AG08395 (cell line): ENCODE measurements around the gene POLA1.

Source experiments
- DNase-seq: peaks from one replicate; pipeline ENCODE4 v3.0.0; 2012; ENCODE audit warnings: mixed read lengths, low spot score

POLA1 gene

DNA sequence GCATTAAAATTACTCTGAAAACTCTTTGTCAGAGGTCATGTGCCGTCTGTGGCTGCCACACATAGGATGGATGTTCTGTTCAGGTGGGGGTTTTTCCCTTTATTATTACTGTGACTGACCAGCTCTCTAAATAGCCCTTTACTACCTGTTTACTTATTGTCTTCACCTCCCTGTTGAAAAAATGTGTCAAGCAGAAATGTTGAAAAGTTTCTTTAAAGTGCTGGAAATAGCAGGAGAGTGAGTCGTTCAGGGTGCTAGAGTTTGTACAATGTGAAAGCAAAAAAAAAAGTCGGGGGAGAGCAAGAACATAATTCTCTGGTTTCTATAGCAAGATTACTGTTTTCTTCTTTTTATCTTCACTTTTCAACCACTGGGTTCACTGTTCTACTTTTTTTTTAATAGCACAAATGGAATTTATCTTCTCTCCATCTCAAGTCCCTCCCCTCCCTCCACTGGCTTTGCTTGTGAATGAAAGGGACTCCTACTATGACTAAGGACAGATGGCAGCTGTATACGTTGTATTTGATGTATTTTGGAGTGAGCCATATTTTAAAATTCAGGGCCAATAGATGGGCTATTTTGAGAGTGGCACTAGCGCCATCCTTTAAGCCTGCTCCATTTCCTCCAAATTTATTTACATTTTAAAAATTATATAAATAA, 288.7 kb downstream of the POLA1 start:
- DNase-seq, result no peak

DNA sequence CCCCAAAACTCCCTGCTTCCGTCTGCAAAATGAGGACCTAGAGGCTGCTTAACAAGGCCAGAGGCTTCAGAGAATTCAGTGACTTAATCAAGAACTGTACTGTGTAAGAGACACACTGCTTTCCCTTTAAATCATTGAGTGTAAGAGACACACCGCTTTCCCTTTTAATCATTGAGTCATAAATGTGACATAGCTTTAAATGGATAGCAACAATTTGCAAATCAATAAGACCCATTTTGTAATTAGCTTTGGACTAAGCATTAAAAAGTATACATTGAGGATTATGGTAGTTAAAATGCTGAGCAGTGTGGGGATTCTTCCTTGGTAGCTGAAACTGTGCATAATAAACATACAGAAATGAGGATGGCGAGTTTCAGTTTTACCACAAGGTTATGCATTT, 290.2 kb downstream of the POLA1 start:
- no peak for DNase-seq

- no peak for DNase-seq
Observed at GRCh38 chrX:24985120-24985519, 291.4 kb downstream of the POLA1 start.

- no peak for DNase-seq
Observed at GRCh38 chrX:24987731-24988130, 294.0 kb downstream of the POLA1 start.

DNA sequence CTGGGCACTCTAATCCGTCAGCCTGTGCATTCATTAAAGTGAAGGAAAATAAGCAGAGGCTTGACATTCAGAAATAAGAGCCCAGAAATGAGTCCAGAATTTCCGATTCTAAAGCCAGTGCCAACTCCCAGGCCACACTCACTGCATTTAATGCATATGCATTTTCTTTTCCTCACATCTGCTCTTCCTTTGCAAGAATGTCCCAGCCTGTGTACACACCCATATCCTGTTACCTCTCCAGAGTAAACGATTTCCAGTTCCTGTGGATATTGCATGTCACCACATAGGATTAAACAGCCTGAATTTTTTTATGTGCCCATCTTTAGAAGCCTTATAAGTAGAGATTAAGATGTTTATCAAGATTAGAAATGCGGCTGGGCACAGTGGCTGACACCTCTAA, 294.6 kb downstream of the POLA1 start:
- no peak for DNase-seq

DNA sequence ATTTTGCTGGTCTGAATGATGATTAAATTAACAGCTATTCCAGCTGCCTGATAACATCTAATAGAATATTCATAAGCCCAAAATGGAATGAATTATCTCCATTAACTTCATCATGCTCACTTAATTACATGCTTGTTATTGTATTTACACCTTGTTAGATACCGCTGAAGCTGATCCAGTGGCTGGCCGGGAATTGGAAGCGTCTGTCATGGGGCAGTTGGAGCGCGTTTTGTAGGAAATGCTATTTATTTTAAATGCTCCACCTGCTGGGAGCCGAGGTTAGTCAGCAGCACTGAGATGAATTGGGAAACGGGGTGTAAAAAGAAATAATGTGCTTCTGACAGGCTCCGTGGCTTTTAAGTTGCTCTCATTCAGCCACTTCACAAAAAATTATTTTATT, 296.8 kb downstream of the POLA1 start:
- no peak for DNase-seq

GRCh38 chrX:24993879-24994278, 300.2 kb downstream of the POLA1 start:
- no peak for DNase-seq

GRCh38 chrX:24996096-24996709, 302.5 kb downstream of the POLA1 start:
- DNase-seq, result no peak

GRCh38 chrX:24999511-24999910, 305.8 kb downstream of the POLA1 start:
- no peak for DNase-seq

DNA sequence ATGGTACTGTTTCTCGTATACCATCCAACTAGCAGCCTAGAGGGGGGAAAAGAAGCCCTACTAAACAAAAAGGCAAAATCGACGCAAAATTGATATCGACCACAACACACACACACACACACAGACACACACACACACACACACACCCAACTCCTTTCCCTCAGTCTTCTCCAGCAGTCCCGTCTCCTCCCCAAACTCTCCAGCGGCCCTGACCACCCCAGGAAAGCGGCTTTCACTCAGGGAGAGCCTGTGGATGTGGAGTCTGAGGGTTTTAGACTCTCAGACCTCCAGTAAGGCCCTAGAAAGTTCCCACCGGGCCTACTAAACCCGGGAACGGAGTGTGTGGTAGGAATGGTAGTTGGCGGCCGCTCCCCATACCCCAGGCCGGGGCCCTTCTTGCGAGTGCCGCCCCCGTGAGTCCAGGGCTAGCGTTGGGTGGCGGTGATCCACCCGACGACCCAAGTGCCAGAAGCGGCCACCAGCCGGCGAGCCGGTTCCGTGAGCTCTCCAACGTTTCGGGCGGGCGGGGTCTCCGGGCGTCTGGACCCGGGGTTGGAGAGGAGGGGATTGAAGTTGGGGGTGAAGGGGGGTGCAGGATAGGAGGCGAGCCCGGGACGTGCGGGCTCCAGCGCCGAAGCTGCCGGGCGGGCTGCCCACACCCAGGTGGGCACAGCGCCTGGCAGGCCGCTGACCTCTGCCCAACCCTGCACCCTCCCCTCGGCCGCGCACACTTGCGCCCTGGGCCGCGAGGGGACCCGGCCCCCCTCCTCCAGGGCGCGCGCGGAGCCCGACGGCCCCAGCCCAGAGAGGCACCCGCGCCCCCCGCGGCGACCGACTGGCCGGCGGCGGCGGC, 308.3 kb downstream of the POLA1 start:
- DNase-seq, result no peak

DNA sequence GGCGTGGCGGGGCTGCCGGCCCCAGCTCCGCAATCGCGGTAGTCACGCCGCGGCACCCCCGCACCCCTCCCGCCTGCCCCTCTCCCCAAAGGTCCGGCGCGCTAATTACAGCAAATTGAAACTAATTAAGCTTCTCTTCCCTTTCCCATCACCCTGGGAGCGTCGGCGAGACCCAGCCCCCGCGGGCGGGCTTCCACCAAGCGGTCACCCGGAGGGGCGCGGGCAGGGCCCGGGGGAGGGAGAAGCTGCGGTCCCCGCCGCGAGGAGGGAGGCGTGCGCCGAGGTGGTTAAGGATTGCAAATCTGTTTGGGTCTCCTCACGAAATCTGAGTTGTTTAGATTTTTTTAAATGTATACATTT, 308.9 kb downstream of the POLA1 start:
- no peak for DNase-seq

GRCh38 chrX:25003066-25003849, 309.5 kb downstream of the POLA1 start:
- no peak for DNase-seq

GRCh38 chrX:25004040-25004439, 310.3 kb downstream of the POLA1 start:
- DNase-seq, result no peak

DNA sequence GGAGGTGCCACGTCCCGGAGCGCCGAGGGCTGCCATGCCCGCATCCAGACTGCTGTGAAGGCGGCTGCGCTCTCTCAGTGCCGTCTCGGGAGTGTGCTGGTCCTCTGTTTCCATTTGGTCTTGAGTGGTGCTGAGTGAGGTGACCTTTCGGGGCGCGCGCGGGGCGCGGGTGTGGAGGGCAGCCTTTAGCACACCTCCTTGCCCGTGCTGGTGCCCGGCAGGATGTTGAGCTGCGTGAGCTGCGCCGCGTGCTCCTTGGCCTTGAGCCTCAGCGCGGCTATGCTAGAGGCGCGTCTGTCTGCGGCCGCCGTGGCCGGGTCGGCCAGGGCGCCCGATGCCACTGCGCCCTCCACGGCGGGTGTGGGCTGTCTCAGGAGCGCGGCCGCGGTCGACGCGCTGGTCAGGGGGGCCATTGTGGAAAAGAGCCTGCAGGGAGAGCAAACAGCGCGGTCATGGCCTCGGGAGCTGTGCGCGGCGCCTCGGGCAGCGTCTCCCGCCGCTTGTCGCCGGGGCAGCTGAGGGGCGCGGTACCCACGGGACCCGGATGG, 310.8 kb downstream of the POLA1 start:
- DNase-seq, result no peak

- DNase-seq, result no peak
Observed at GRCh38 chrX:25005034-25005381, 311.3 kb downstream of the POLA1 start.

DNA sequence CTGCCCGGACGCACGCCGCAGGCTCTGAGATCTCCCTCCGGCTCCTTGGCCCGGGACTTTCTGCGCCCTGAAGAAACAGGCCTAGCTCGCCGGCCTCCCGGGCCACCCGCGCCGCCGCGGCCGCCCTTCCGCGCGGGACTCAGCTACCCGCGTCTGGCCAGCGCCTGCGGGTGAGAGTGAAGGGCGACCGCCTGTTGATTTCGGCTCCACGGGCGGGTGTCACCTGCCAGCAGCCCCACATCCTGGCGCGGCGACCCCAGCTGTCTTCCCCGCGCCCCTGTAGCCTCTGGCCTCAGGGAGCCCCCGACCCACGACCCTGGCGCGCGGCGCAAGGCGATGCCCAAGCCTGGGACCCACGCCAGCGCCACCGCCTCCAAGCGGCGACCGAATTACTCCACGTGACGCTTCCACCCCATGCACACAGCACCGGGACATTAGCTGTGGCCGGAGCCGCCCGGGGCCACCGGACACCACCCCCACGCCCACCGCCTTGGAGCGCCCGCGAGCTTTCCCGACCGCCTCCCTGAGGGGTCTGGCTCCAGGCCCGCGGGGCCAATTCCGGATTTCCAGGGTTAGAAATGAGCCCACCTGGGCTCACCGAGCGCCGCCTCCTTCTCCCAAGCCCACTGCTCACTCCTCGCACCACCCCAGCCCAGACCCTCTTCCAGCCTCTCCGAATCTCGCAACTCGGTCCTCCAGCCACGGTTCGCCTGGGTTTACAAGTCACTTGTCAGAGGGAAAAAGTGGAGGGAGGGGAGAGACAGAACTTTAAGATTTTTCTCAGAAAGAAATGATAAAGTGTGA, 311.9 kb downstream of the POLA1 start:
- DNase-seq, result no peak

GRCh38 chrX:25006586-25007058, 312.9 kb downstream of the POLA1 start:
- no peak for DNase-seq

DNA sequence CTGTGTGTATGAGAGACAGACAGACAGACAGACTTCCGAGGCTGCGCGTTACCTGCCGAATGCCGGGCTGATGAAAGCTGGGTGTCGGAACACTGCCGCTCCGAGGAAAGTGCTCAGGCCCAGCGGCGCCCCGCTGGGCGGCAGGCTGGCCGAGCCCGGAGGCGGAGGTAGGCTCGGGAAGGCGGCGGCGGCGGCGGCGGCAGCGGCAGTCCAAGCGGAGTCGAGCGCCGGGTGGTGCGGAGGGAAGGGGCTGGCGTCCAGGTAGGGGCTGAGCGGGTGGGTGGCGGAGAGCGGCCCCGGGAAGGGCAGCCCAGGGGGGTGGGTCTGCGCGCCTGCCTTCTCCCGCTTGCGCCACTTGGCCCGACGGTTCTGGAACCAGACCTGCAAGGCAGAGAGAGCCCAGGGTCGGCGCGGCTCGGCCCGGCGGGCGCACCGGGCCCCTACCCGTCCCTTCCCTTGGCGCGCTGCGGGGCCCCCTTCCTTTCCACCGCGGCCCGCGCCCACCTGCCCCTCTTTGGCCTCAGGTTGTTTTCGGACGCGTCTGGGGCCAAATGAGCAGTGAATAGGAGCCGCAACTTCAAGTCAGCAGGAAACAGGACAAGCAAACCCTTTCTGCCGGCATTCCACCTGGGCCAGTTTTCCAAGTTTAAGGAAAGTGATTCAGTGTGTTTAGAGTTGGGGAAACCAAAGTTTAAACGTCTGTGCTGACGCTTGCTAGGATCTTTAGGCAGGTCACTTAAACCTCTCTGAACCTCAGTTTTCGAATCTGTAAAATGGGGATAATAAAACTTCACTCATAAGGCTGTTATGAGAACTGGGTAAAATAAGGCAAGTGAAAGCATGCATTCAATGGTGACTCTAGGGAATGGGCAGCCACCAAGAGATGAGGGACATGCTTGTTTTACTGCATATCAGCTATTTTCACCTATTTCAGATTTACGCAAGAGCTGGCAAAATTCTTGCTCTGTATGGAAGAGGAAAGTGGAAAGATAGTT, 313.6 kb downstream of the POLA1 start:
- no peak for DNase-seq

- DNase-seq, result no peak
Observed at GRCh38 chrX:25009407-25009806, 315.7 kb downstream of the POLA1 start.
